GM19099 (cell line): ENCODE measurements around the gene PARN.

Experiments
- POLR2A ChIP-seq: IDR thresholded peaks from 3 replicates; pipeline ENCODE4 v1.6.1; 2011; ENCODE audit warnings: low read depth; ENCODE audit not compliant: insufficient read length; ENCODE audit errors: extremely low read depth

Gene PARN

GRCh38 chr16:14513389-14514107 is 116.5 kb downstream of the PARN start:
- no peak for TF ChIP-seq POLR2A

- TF ChIP-seq POLR2A = no peak
Measured at GRCh38 chr16:14511800-14512135, 118.3 kb downstream of the PARN start.

- TF ChIP-seq POLR2A = no peak
Measured at GRCh38 chr16:14510939-14511799, 118.9 kb downstream of the PARN start.

- TF ChIP-seq POLR2A = no peak
Measured at GRCh38 chr16:14510581-14510938, 119.5 kb downstream of the PARN start.

GRCh38 chr16:14509675-14510132 is 120.4 kb downstream of the PARN start:
- no peak for TF ChIP-seq POLR2A

- no peak for TF ChIP-seq POLR2A
Measured at GRCh38 chr16:14509055-14509454, 121.0 kb downstream of the PARN start.

- TF ChIP-seq POLR2A = no peak
Measured at GRCh38 chr16:14505846-14506245, 124.2 kb downstream of the PARN start.

- no peak for TF ChIP-seq POLR2A
Measured at GRCh38 chr16:14502932-14503741, 126.9 kb downstream of the PARN start.

- no peak for TF ChIP-seq POLR2A
Measured at GRCh38 chr16:14502256-14502875, 127.7 kb downstream of the PARN start.

GRCh38 chr16:14501331-14502255 is 128.5 kb downstream of the PARN start:
- no peak for TF ChIP-seq POLR2A

- TF ChIP-seq POLR2A = no peak
Measured at GRCh38 chr16:14500791-14501190, 129.3 kb downstream of the PARN start.

- no peak for TF ChIP-seq POLR2A
Measured at GRCh38 chr16:14499110-14499509, 130.9 kb downstream of the PARN start.

GRCh38 chr16:14497245-14498082 is 132.6 kb downstream of the PARN start:
- no peak for TF ChIP-seq POLR2A
